HEK293 (cell line): ENCODE results near the gene ACTR3.

Experiments used
- ATF2 ChIP-seq: fragments of 450-650 bp; formaldehyde crosslinking; IDR thresholded peaks from 2 replicates; pipeline ENCODE4 v1.5.1; 2016; ENCODE audit warnings: missing biosample characterization, missing genetic modification characterization, low read depth
- CTCF ChIP-seq: fragments of 450-650 bp; formaldehyde crosslinking; IDR thresholded peaks from 2 replicates; pipeline ENCODE4 v1.5.1; 2016; ENCODE audit warnings: missing biosample characterization, missing genetic modification characterization
- FEZF1 ChIP-seq: fragments of 450-650 bp; formaldehyde crosslinking; IDR thresholded peaks from 2 replicates; pipeline ENCODE4 v1.5.1; 2016; ENCODE audit warnings: missing biosample characterization, missing genetic modification characterization
- MZF1 ChIP-seq: fragments of 450-650 bp; formaldehyde crosslinking; IDR thresholded peaks from 2 replicates; pipeline ENCODE4 v1.5.1; 2017; ENCODE audit warnings: missing biosample characterization, missing genetic modification characterization, borderline replicate concordance
- PATZ1 ChIP-seq: fragments of 450-650 bp; formaldehyde crosslinking; IDR thresholded peaks from 2 replicates; pipeline ENCODE4 v1.5.1; 2016; ENCODE audit warnings: missing biosample characterization, missing genetic modification characterization
- SALL2 ChIP-seq: fragments of 450-650 bp; formaldehyde crosslinking; IDR thresholded peaks from 2 replicates; pipeline ENCODE4 v1.5.0; 2017; ENCODE audit warnings: missing biosample characterization, mild to moderate bottlenecking, missing genetic modification characterization, borderline replicate concordance
- ZBTB1 ChIP-seq: fragments of 450-650 bp; formaldehyde crosslinking; IDR thresholded peaks from 2 replicates; pipeline ENCODE4 v1.5.1; 2016; ENCODE audit warnings: missing biosample characterization, missing genetic modification characterization
- ZBTB44 ChIP-seq: fragments of 450-650 bp; IDR thresholded peaks from 2 replicates; pipeline ENCODE4 v1.5.1; 2018; ENCODE audit warnings: missing biosample characterization, mild to moderate bottlenecking, missing genetic modification characterization
- ZEB2 ChIP-seq: fragments of 450-650 bp; formaldehyde crosslinking; IDR thresholded peaks from 2 replicates; pipeline ENCODE4 v1.5.1; 2016; ENCODE audit warnings: missing biosample characterization, missing genetic modification characterization
- ZNF274 ChIP-seq, 2 experiments: fragments of 200-500 bp in 1 of 2; fragments of 450-650 bp in 1 of 2; sonication (Bioruptor generic) in 1 of 2; formaldehyde crosslinking in 1 of 2; IDR thresholded peaks; 2 replicates each; pipeline versions ENCODE4 v1.5.1 to v1.6.1; 2014 to 2016; ENCODE audit warnings: borderline replicate concordance in 1 of 2, inconsistent platforms in 1 of 2, low read length in 1 of 2, missing biosample characterization in 1 of 2, missing genetic modification characterization in 1 of 2
- ZNF404 ChIP-seq: fragments of 450-650 bp; formaldehyde crosslinking; IDR thresholded peaks from 2 replicates; pipeline ENCODE4 v1.5.1; 2017; ENCODE audit warnings: missing biosample characterization, missing genetic modification characterization
- ZNF530 ChIP-seq: fragments of 450-650 bp; formaldehyde crosslinking; IDR thresholded peaks from 2 replicates; pipeline ENCODE4 v1.5.1; 2016; ENCODE audit warnings: low read depth, missing biosample characterization, missing genetic modification characterization
- ZNF639 ChIP-seq: fragments of 450-650 bp; formaldehyde crosslinking; IDR thresholded peaks from 2 replicates; pipeline ENCODE4 v1.5.1; 2016; ENCODE audit warnings: missing biosample characterization, missing genetic modification characterization
- ZNF660 ChIP-seq: fragments of 450-650 bp; IDR thresholded peaks from 2 replicates; pipeline ENCODE4 v1.5.1; 2018; ENCODE audit warnings: missing biosample characterization, mild to moderate bottlenecking, missing genetic modification characterization

- TF ChIP-seq ZNF404: no peak
- TF ChIP-seq CTCF: no peak
- no peak for TF ChIP-seq ATF2 (tag by site-specific recombination)
- TF ChIP-seq SALL2: no peak
- TF ChIP-seq ZNF530 (tag by site-specific recombination): no peak
- no peak for TF ChIP-seq ZNF639 (tag by site-specific recombination)
- no peak for TF ChIP-seq ZNF274 (IDR thresholded peaks at IDR 0.05; ENCODE audit: low read length)
- TF ChIP-seq ZNF274 (tag by site-specific recombination; IDR thresholded peaks at IDR 0.05; ENCODE audit: borderline replicate concordance): no peak
- TF ChIP-seq MZF1 (tag by site-specific recombination): no peak
- no peak for TF ChIP-seq FEZF1 (tag by site-specific recombination)
- TF ChIP-seq PATZ1 (tag by site-specific recombination): no peak
- no peak for TF ChIP-seq ZBTB44
- no peak for TF ChIP-seq ZEB2 (tag by site-specific recombination)
- no peak for TF ChIP-seq ZNF660
- no peak for TF ChIP-seq ZBTB1
Observed at GRCh38 chr2:113898081-113898480, 8.2 kb downstream of the ACTR3 start.
